Trophoblast cell (in vitro differentiated cells and primary cell): ENCODE results near the gene KRTAP5-7.

Source experiments
- DNase-seq, 2 donors: peaks; one replicate each; pipeline ENCODE4 v3.0.0-alpha.2; 2016
- H2AFZ ChIP-seq: 2 replicates; pipeline ENCODE4 v1.6.1; 2013; ENCODE audit warnings: low read length, moderate library complexity, mild to moderate bottlenecking; ENCODE audit not compliant: insufficient read depth, poor library complexity
- H2AK5ac ChIP-seq: 2 replicates; pipeline ENCODE4 v1.6.1; 2013; ENCODE audit warnings: mild to moderate bottlenecking, low read length
- H2BK120ac ChIP-seq: 2 replicates; pipeline ENCODE4 v1.6.1; 2013; ENCODE audit warnings: low read length, mild to moderate bottlenecking, moderate library complexity; ENCODE audit not compliant: insufficient read depth, poor library complexity
- H2BK12ac ChIP-seq: 2 replicates; pipeline ENCODE4 v1.6.1; 2013; ENCODE audit warnings: mild to moderate bottlenecking, low read length, moderate library complexity
- H2BK5ac ChIP-seq: 2 replicates; pipeline ENCODE4 v1.6.1; 2013; ENCODE audit warnings: low read length, low read depth, moderate library complexity, mild to moderate bottlenecking; ENCODE audit not compliant: poor library complexity
- H3K14ac ChIP-seq: 2 replicates; pipeline ENCODE4 v1.6.1; 2013; ENCODE audit warnings: mild to moderate bottlenecking, low read length
- H3K18ac ChIP-seq: 2 replicates; pipeline ENCODE4 v1.6.1; 2013; ENCODE audit warnings: mild to moderate bottlenecking, low read length
- H3K23ac ChIP-seq: 2 replicates; pipeline ENCODE4 v1.6.1; 2013; ENCODE audit warnings: low read length
- H3K27ac ChIP-seq: 2 replicates; pipeline ENCODE4 v1.5.1; 2013; ENCODE audit warnings: low read depth, mild to moderate bottlenecking, inconsistent platforms, low read length, moderate library complexity
- H3K27me3 ChIP-seq: 2 replicates; pipeline ENCODE4 v1.6.1; 2013; ENCODE audit warnings: inconsistent platforms, mild to moderate bottlenecking, low read length, moderate library complexity; ENCODE audit not compliant: insufficient read depth
- H3K36me3 ChIP-seq, 2 experiments: 1 replicate in 1 of 2; 2 replicates in 1 of 2; pipeline ENCODE4 v1.6.1; 2013; ENCODE audit warnings: low read length in 2 of 2, mild to moderate bottlenecking in 2 of 2, moderate library complexity in 1 of 2; ENCODE audit not compliant: insufficient read depth in 2 of 2, control insufficient read depth in 1 of 2
- H3K4ac ChIP-seq: 2 replicates; pipeline ENCODE4 v1.6.1; 2013; ENCODE audit warnings: low read depth, mild to moderate bottlenecking, low read length, moderate library complexity
- H3K4me1 ChIP-seq, 2 experiments: 1 replicate in 1 of 2; 2 replicates in 1 of 2; pipeline ENCODE4 v1.6.1; 2013; ENCODE audit warnings: low read length in 2 of 2, mild to moderate bottlenecking in 2 of 2, moderate library complexity in 1 of 2; ENCODE audit not compliant: insufficient read depth in 2 of 2, control insufficient read depth in 1 of 2
- H3K4me2 ChIP-seq: 2 replicates; pipeline ENCODE4 v1.6.1; 2013; ENCODE audit warnings: inconsistent platforms, mild to moderate bottlenecking, low read length, moderate library complexity
- H3K4me3 ChIP-seq: 2 replicates; pipeline ENCODE4 v1.5.1; 2013; ENCODE audit warnings: mild to moderate bottlenecking, low read depth, low read length, inconsistent platforms
- H3K79me1 ChIP-seq: one replicate; pipeline ENCODE4 v1.6.1; 2013; ENCODE audit warnings: low read length
- H3K79me2 ChIP-seq: 2 replicates; pipeline ENCODE4 v1.6.1; 2013; ENCODE audit warnings: low read length, mild to moderate bottlenecking; ENCODE audit not compliant: control insufficient read depth, insufficient read depth, poor library complexity
- H3K9ac ChIP-seq: 2 replicates; pipeline ENCODE4 v1.6.1; 2013; ENCODE audit warnings: mild to moderate bottlenecking, low read length
- H3K9me3 ChIP-seq: 2 replicates; pipeline ENCODE4 v1.6.1; 2013; ENCODE audit warnings: low read depth, mild to moderate bottlenecking, control low read depth, inconsistent platforms, low read length; ENCODE audit not compliant: insufficient read depth
- H4K12ac ChIP-seq: 2 replicates; pipeline ENCODE4 v1.6.1; 2013; ENCODE audit warnings: low read depth, mild to moderate bottlenecking, low read length, moderate library complexity
- H4K8ac ChIP-seq: 2 replicates; pipeline ENCODE4 v1.6.1; 2013; ENCODE audit warnings: low read depth, mild to moderate bottlenecking, low read length, moderate library complexity
- H4K91ac ChIP-seq: one replicate; pipeline ENCODE4 v1.6.1; 2013; ENCODE audit warnings: low read depth, mild to moderate bottlenecking, low read length, moderate library complexity
- WGBS: extraction: QIAGEN DNeasy Blood & Tissue Kit; methylation state at CpG from one replicate; pipeline ENCODE4 v1.1.7; 2013; ENCODE audit warnings: missing lambda C conversion rate; ENCODE audit not compliant: insufficient read length, insufficient coverage; ENCODE audit errors: extremely low coverage; 5-methylcytosine and 5-hydroxymethylcytosine counted together

KRTAP5-7 gene

GRCh38 chr11:71502026-71502425 is 25.0 kb upstream of the KRTAP5-7 start:
- Histone ChIP-seq H4K91ac (no peak overlapping the region), H4K8ac (no peak overlapping the region), H2AK5ac (no peak overlapping the region), H3K79me2 (no peaks in the 10 kb centered on the region), H3K4me1 (no peaks in the 10 kb centered on the region), H2BK120ac (no peak overlapping the region), H2AFZ (no peak overlapping the region), H4K12ac (no peak overlapping the region), H3K9me3 (no peaks in the 10 kb centered on the region), H3K27ac (no peak overlapping the region), H2BK12ac (no peak overlapping the region), H3K9ac (no peak overlapping the region), H3K79me1 (no peaks in the 10 kb centered on the region), H3K18ac (no peak overlapping the region), H3K4me2 (no peak overlapping the region), H3K36me3 (peaks cover 30 to 43% of the 10 kb centered on the region in 2 experiments), H3K4ac (no peak overlapping the region), H3K23ac (no peak overlapping the region), H3K4me3 (no peak overlapping the region), H2BK5ac (no peak overlapping the region), H3K27me3 (no peaks in the 10 kb centered on the region), H3K14ac (no peak overlapping the region)
- WGBS = no CpG with 5 or more reads among the region's 10 CpGs
- DNase-seq = no peak

- Histone ChIP-seq H4K12ac (no peak overlapping the region), H3K79me2 (no peaks in the 10 kb centered on the region), H3K9ac (no peak overlapping the region), H2BK5ac (no peak overlapping the region), H3K27me3 (no peaks in the 10 kb centered on the region), H3K4me2 (no peak overlapping the region), H3K18ac (no peak overlapping the region), H3K14ac (no peak overlapping the region), H2AK5ac (no peak overlapping the region), H3K23ac (no peak overlapping the region), H3K4me1 (no peaks in the 10 kb centered on the region), H2AFZ (no peak overlapping the region), H3K4ac (no peak overlapping the region), H3K9me3 (no peaks in the 10 kb centered on the region), H2BK12ac (no peak overlapping the region), H3K27ac (no peak overlapping the region), H4K8ac (no peak overlapping the region), H3K36me3 (peaks cover 23 to 34% of the 10 kb centered on the region in 2 experiments), H3K4me3 (no peak overlapping the region), H3K79me1 (no peaks in the 10 kb centered on the region), H4K91ac (no peak overlapping the region), H2BK120ac (no peak overlapping the region)
- DNase-seq = no peak
- WGBS = no CpG with 5 or more reads among the region's 15 CpGs
Observed at GRCh38 chr11:71502871-71503435, 24.1 kb upstream of the KRTAP5-7 start.

- no peak overlapping the region for H3K4ac ChIP-seq
- H2AFZ ChIP-seq = no peak overlapping the region
- no peak overlapping the region for H2BK5ac ChIP-seq
- DNase-seq = no peak
- H4K12ac ChIP-seq = no peak overlapping the region
- WGBS = no CpG with 5 or more reads among the region's 10 CpGs
- H2BK12ac ChIP-seq = no peak overlapping the region
- no peak overlapping the region for H3K27ac ChIP-seq
- H3K79me2 ChIP-seq = no peaks in the 10 kb centered on the region
- no peaks in the 10 kb centered on the region for H3K9me3 ChIP-seq
- H4K91ac ChIP-seq = no peak overlapping the region
- H3K4me3 ChIP-seq = no peak overlapping the region
- no peak overlapping the region for H2AK5ac ChIP-seq
- no peak overlapping the region for H4K8ac ChIP-seq
- no peaks in the 10 kb centered on the region for H3K79me1 ChIP-seq
- H3K18ac ChIP-seq = no peak overlapping the region
- H2BK120ac ChIP-seq = no peak overlapping the region
- H3K9ac ChIP-seq = no peak overlapping the region
- H3K23ac ChIP-seq = no peak overlapping the region
- no peaks in the 10 kb centered on the region for H3K27me3 ChIP-seq
- H3K14ac ChIP-seq = no peak overlapping the region
- no peak overlapping the region for H3K4me2 ChIP-seq
- H3K4me1 ChIP-seq = no peaks in the 10 kb centered on the region
- H3K36me3 ChIP-seq = peaks cover 15 to 21% of the 10 kb centered on the region in 2 experiments
Observed at GRCh38 chr11:71504531-71504930, 22.5 kb upstream of the KRTAP5-7 start.

- Histone ChIP-seq H3K79me2 (no peaks in the 10 kb centered on the region), H4K8ac (no peak overlapping the region), H3K9me3 (no peaks in the 10 kb centered on the region), H3K14ac (no peak overlapping the region), H2BK120ac (no peak overlapping the region), H2BK5ac (no peak overlapping the region), H3K4me2 (no peak overlapping the region), H3K4me1 (no peaks in the 10 kb centered on the region), H4K12ac (no peak overlapping the region), H3K27me3 (no peaks in the 10 kb centered on the region), H3K36me3 (peaks cover 13 to 17% of the 10 kb centered on the region in 2 experiments), H2AFZ (no peak overlapping the region), H3K4ac (no peak overlapping the region), H3K9ac (no peak overlapping the region), H2BK12ac (no peak overlapping the region), H3K18ac (no peak overlapping the region), H3K27ac (no peak overlapping the region), H3K23ac (no peak overlapping the region), H4K91ac (no peak overlapping the region), H3K79me1 (no peaks in the 10 kb centered on the region), H3K4me3 (no peak overlapping the region), H2AK5ac (no peak overlapping the region)
- no CpG with 5 or more reads among the region's 2 CpGs for WGBS
- no peak for DNase-seq
Observed at GRCh38 chr11:71505001-71505400, 22.1 kb upstream of the KRTAP5-7 start.
